ENCODE results near the gene NCF2. TPM values are rescaled to one million over a fixed set of nuclear protein-coding genes. Genes with fewer than 3 reads are reported as not detected.
A peak's percentile ranks its signal among the peaks of the same experiment; 100 is the strongest.

The NCF2 gene
- total and polyA plus RNA-seq, 12 donors, result 2.3 to 22.7 (median 13.9) TPM

- Histone ChIP-seq H3K9me3 (replicated peaks in 1 of 3) (no peaks in the 10 kb centered on the region), H3K27me3 (no peaks in the 10 kb centered on the region), H3K4me3 (no peak overlapping the region), H3K27ac (peak overlapping the region in 1 of 5 donors; percentile 73), H3K36me3 (replicated peaks in 1 of 2) (no peaks in the 10 kb centered on the region), H3K4me1 (replicated peaks in 1 of 2) (no peaks in the 10 kb centered on the region)
- no peak for DNase-seq
- WGBS, 4 donors, result 87 to 92% (median 89%) methylated on average over 12 of the region's 12 CpGs
- TF ChIP-seq CTCF (IDR thresholded peaks at IDR 0.05), result no peak
- TF ChIP-seq POLR2A (IDR thresholded peaks at IDR 0.05), result no peak
- intact Hi-C loops (cut with DNase I), result no loop called here
Measured at GRCh38 chr1:183582021-183582713, 8.1 kb downstream of the NCF2 start.

GRCh38 chr1:183580281-183580682 lies 10.0 kb downstream of the NCF2 start:
- peak; percentile 30 to 73 (median 48) for DNase-seq
- intact Hi-C loops (cut with DNase I), result no loop called here
- peak overlapping the region in 2 of 5 donors; percentile 6 to 72 for H3K27ac ChIP-seq
- WGBS, 4 donors, result 43 to 49% (median 45%) methylated on average over 8 of the region's 8 CpGs
- TF ChIP-seq CTCF (IDR thresholded peaks at IDR 0.05) (peak in 3 of 6 experiments; percentile 17 to 39 (median 26)), POLR2A (IDR thresholded peaks at IDR 0.05) (no peak)
- H3K4me1 ChIP-seq (replicated peaks in 1 of 2), result no peaks in the 10 kb centered on the region
- H3K9me3 ChIP-seq (replicated peaks in 1 of 3), result no peaks in the 10 kb centered on the region
- H3K4me3 ChIP-seq, result no peak overlapping the region
- no peaks in the 10 kb centered on the region for H3K27me3 ChIP-seq
- no peaks in the 10 kb centered on the region for H3K36me3 ChIP-seq (replicated peaks in 1 of 2)

- 75 to 93% (median 85%) methylated on average over 2 of the region's 2 CpGs for WGBS, 4 donors
- intact Hi-C loops (cut with DNase I), result no loop called here
- H3K4me1 ChIP-seq (replicated peaks in 1 of 2), result no peaks in the 10 kb centered on the region
Measured at GRCh38 chr1:183578856-183579255, 11.4 kb downstream of the NCF2 start.

GRCh38 chr1:183577897-183578465 lies 12.3 kb downstream of the NCF2 start:
- WGBS, 4 donors, result 83 to 85% (median 85%) methylated on average over 7 of the region's 7 CpGs
- Histone ChIP-seq H3K27ac (no peak overlapping the region), H3K27me3 (no peaks in the 10 kb centered on the region), H3K9me3 (replicated peaks in 1 of 3) (no peaks in the 10 kb centered on the region), H3K4me3 (no peak overlapping the region), H3K4me1 (replicated peaks in 1 of 2) (no peaks in the 10 kb centered on the region), H3K36me3 (replicated peaks in 1 of 2) (no peaks in the 10 kb centered on the region)
- TF ChIP-seq POLR2A (IDR thresholded peaks at IDR 0.05) (no peak), CTCF (IDR thresholded peaks at IDR 0.05) (no peak)
- intact Hi-C loops (cut with DNase I), result no loop called here
- no peak for DNase-seq

More at GRCh38 chr1:183578856-183579255, 11.4 kb downstream of the NCF2 start:
- TF ChIP-seq CTCF (IDR thresholded peaks at IDR 0.05) (no peak), POLR2A (IDR thresholded peaks at IDR 0.05) (no peak)
- Histone ChIP-seq H3K27me3 (no peaks in the 10 kb centered on the region), H3K4me3 (no peak overlapping the region), H3K36me3 (replicated peaks in 1 of 2) (no peaks in the 10 kb centered on the region), H3K27ac (no peak overlapping the region), H3K9me3 (replicated peaks in 1 of 3) (no peaks in the 10 kb centered on the region)
- DNase-seq, result no peak
